ENCODE measurements around the gene GPR171.
A peak's percentile ranks its signal among the peaks of the same experiment; 100 is the strongest.
"Not testable (repeated sequence)": the region's sequence is repeated elsewhere in the genome, so short reads cannot be mapped to it uniquely, and the experiment has no call there.

GPR171 gene

DNA sequence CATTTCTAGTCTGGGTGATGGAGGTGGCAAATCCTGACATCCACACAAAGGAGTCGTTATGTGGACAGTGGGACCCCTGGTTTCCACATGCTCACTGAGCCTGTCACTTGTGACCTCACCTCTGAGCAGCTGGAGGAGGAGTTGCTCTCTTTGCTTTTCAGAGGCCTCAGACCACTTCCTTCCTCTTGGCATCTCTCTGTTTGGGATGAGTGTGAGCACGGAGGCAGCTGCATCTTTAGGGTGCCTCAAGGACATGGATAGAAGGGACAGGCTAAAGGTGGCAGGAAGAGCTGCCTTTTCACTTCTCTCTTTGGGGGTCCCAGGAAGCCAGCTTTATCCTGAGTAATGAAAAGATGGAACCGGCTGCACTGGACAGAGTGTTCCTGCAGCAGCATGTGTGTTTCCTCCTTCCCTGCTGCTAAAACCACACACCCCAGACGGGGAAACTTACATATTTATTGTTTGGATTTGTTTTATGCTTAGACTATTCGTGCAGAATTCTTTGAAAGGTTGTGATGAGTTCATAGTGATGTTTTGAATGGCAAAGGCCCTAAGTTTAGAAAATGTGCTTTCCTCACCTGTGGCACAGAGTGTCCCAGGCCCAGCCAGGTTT, 31.8 kb downstream of the GPR171 start:
- peak; percentile 33 for DNase-seq

DNA sequence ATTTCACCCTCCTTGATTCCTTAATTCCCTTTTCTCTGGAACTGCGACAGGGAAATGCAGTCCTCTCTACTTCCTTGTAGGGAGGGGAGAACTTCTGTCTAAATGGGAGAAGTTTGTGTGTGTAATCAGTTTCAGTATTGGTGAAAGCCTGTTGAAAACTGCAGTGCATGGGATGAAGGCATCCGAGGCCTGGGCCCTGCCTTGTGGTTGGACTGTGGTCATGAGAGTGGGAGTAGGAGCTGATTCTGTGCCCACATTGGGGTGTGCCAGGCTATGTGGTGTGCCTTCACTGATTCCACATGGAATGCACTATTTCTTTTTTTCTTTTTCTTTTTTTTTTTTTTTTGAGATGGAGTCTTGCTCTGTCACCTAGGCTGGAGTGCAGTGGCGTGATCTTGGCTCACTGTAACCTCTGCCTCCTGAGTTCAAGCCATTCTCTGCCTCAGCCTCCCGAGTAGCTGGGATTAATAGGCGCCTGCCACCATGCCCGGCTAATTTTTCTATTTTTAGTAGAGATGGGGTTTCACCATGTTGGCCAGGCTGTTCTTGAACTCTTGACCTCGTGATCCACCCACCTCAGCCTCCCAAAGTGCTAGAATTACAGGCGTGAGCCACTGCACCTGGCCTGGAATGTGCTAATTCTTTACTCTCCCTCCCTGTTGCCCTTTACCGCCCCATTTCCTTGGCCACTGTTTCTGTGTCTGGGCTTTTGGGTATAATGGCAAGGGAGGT, 32.9 kb downstream of the GPR171 start:
- DNase-seq: not testable (repeated sequence)

DNA sequence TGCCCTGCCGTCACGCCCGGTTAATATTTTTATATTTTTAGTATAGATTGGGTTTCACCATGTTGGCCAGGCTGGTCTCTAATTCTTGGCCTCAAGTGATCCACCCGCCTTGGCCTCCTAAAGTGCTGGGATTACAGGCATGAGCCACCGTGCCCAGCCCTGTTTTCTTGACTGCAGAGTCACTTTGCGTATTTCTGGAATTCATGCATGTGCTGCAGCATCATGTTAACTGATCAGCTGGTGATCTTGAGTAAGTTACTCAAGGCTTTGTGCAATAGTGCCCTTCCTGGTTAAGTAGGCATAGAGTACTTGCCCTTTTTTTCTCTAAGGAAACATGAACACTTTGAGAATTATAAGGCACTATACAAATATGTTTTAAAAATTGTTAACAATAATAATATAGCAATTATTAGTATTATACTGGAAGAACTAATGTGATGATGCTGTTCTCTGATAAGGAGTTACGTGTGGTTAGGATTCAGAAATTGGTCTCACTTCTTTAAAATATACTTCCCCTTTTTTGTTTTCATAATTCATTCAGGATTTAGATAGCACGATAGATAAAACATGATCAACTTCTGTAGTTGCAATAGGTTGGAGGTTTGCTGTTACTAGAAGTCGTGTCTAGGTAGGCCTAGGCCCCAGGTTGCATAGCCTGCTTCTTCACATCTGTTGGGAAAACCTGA, 33.6 kb downstream of the GPR171 start:
- no peak for DNase-seq

DNA sequence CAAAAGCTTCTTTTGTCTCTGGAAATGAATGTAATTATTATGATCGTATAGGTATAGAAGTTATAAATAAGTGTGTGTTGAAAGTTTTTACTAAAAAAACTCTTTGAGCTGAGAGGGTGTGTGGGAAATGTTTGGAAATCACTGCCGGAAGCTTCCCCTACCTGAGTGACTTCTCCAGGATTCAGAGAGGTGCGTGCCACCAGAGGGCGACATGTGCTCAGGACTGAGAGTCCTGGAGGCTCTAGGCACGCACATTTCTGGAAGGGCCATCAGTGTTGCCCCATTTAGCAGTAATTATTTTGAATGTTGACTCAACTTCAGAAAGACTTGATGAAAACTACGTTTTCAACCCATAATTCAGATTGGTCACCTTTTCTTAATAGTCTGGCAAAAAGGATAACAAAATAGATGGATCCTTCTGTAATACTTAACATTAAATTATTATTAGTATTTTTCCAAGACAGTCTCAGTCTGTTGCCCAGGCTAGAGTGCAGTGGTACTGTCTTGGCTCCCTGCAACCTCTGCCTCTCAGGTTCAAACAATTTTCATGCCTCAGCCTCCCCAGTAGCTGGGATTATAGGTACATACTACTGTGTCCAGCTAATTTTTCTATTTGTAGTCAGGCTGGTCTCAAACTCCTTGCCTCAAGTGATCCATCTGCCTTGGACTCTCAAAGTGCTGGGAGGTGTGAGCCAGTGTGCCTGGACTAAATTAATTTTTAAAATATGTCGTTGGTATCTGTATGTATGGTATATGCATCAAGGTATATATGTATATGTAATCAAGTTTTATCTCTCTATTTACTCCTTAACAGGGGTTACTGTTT, 34.5 kb downstream of the GPR171 start:
- DNase-seq: peak; percentile 82

DNA sequence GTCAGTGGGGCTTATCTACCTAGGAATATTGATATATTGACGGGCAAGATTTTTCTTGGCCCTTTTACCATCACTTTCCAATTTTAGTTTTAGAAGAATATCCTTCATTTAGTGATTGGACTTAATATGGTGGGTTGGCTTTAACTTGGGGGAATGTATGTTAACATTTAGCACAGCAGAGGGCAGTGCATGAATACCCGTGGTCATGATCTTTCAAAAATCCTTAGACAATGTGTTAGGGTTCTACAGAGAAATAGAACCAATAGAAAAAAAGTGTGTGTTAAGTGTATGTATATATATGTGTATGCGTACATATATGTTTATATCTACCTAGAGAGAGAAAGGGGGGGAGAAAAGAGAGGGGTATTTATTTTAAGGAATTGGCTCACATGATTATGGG, 36.9 kb downstream of the GPR171 start:
- no peak for DNase-seq

DNA sequence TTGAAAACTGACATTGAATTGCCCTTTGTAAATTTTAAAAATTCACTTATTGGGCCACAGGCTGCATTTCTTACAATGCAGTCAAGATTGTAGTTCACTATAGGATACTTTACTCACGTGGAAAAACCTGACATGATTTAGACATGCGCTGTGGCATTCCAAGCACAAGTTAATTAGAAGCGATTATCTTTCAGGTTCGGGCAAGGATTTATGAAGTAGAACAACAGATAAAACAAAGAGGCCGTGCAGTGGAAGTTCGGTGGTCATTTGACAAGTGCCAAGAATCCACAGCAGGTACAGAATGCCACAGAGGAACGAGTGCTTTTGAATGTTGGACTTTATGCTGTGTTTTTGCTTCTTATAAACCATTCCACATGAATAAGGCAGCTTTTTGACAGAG, 37.8 kb downstream of the GPR171 start:
- DNase-seq: no peak

DNA sequence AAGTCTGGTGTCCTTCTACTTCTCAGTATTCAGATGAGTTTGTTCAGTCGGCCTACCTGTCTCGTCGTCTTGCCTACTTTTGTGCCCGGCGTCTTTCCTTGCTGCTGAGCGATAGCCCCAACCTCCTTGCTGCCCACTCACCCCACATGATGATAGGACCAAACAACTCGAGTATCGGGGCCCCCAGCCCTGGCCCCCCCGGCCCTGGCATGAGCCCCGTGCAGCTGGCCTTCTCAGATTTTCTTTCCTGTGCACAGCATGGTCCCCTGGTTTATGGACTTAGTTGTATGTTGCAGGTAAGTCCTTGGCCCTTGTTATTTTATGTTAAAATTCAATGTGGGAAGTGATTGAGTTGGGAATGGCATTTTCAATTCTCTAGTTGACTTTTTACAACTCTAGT, 43.2 kb downstream of the GPR171 start:
- DNase-seq: no peak

DNA sequence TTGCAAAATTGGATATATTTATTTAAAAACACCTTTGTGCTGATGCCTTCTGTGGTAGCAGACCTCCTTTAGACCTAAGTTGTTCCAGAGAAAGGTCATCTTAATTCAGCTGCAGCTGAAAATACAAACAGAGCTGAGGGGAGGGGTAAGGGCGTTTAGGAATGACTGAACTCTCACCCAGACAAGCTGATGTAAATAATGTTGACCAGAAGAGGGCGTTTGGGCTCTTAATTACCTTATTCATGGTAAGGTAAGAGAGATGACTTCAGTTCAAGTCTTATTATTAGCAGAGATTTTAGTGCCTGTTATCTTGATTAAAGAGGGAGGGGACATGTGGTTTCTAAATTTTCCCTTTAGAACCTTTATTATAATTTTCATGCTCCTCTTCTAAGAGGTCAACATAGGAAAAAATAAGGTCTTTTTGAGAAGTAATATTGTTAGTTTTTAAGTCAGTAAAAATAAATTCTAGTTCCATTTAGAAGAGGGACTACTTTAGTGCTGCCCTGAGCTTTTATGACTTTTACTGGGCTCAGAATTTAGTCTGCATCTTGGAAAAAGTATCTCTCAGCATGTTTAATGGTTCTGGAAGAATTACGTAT, 46.3 kb downstream of the GPR171 start:
- DNase-seq: no peak

DNA sequence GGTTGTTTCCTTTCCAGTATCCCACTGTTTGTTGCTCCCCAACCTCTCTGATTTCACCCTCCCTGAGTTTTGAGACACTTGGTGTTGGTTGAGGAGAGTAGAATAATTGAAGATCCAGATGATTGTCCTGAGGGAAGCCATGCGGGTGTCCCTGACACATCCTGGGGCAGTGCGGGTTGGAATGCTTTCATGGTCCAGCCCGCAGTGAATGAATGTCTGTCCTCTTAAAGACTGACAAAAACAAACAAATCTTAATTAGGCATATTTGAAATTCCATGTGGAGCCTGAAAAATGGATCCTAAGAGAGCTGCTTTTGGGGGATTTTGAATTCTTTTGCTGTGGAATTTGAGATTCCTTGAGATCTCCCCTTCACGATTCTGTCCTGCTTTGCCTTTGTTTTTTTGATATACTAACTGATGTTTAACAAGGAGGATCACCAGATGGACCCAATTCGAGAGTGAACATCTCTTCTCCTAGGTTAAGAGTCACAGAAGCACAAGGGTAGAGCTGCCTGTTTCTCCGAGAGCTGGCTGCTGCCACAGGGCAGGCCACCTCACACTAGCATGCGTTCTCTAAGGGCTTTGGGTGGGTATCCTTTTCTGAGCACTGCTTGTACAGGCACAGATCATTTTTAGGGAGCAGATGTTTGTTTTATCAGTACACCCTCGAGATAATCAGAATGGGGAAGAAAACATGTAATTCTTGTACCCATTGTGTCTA, 47.4 kb downstream of the GPR171 start:
- no peak for DNase-seq

DNA sequence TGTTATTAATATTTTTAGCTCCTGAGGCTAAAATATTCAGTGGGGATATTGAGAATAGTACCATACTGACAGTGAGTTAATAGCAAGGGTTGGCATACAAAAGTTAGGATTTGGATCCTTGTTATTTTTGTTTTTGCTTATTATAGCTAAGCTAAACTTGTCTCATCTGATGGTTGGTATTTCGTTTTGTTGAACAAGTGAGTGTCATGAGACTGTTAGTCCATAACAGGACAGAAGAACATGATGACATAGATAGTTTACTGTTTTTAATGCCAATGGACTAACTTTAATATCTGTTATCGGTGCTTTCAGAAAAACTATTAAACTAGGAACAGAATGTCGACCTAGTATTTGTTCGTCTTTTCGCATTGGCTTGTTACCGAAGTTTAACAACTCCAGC, 48.5 kb downstream of the GPR171 start:
- DNase-seq: no peak

DNA sequence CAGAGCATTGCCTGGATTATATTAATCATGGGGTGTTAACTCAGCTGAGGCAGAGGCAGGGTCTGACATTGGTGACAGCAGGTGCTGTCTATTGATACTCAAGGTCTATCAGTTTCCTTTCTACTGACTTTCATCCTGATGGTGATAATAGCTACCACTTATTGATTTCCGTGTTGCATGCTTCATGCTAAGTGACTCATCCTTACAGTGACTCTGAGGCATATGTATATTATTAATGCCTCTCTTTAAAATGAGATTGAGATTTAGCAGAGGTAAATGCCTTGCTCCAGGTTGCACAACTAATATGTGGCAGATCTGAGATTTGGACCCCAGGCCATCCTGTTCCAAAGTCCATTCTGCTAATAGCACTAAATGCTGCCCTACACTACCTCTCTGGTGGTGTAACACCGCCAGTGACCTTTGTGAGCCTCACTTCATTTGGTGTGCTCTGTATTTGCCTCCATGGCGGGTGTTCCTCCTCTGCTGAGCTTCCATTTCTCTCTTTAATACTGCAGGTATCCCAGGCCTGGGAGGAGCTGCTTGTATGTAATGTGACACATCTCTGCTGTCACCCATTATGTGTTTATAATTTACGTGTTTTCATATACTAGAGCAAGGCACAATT, 50.4 kb downstream of the GPR171 start:
- DNase-seq: no peak

Measured in activated T-cell treated with anti-CD3 and anti-CD28 coated beads, Interleukin-2, amount 50 U/mL, for 1 hour (primary cell).